Tibial artery (tissue), 4 donors: ENCODE results near the gene RASL11B.

Source experiments
- DNase-seq, 2 donors: peaks; one replicate each; pipeline ENCODE4 v3.0.0-alpha.2; 2019
- H3K27ac ChIP-seq, 2 donors: fragments of 200-600 bp; sonication (generic) in 1 of 2; 1 replicate in 1 of 2; 2 replicates in 1 of 2; pipeline ENCODE4 v1.5.1; 2018 to 2019; ENCODE audit warnings: mild to moderate bottlenecking in 1 of 2
- H3K27me3 ChIP-seq, 2 donors: fragments of 200-600 bp; sonication (generic) in 1 of 2; one replicate each; pipeline versions ENCODE4 v1.5.1 to v1.6.0; 2016 to 2019
- H3K36me3 ChIP-seq, 3 donors: fragments of 200-600 bp; sonication (generic) in 2 of 3; one replicate each; pipeline ENCODE4 v1.5.1; 2016 to 2019; ENCODE audit warnings: mild to moderate bottlenecking in 2 of 3
- H3K4me1 ChIP-seq, 4 donors: fragments of 200-600 bp; sonication (generic) in 2 of 4; 1 replicate in 3 of 4; 2 replicates in 1 of 4; pipeline ENCODE4 v1.5.1; 2016 to 2019
- H3K4me3 ChIP-seq, 2 donors: fragments of 200-600 bp; sonication (generic) in 1 of 2; 1 replicate in 1 of 2; 2 replicates in 1 of 2; pipeline ENCODE4 v1.5.1; 2018 to 2019; ENCODE audit warnings: mild to moderate bottlenecking in 2 of 2
- H3K9me3 ChIP-seq, 3 donors: fragments of 200-600 bp; sonication (generic) in 1 of 3; one replicate each; pipeline ENCODE4 v1.5.1; 2016 to 2019
- CTCF ChIP-seq, 2 experiments: fragments of 200-600 bp in 1 of 2; fragments of 450-650 bp in 1 of 2; IDR thresholded peaks; one replicate each; pipeline ENCODE4 v1.5.1; 2017 to 2019; ENCODE audit warnings: antibody characterized with exemption in 2 of 2, mild to moderate bottlenecking in 1 of 2, moderate library complexity in 1 of 2
- intact Hi-C: fragments of 100-400 bp; cut with DNase I; formaldehyde crosslinking; loops from one replicate; pipeline ENCODE4 v1.15.0; 2023; ENCODE audit warnings: low total_unique reads

The RASL11B gene

GRCh38 chr4:52880994-52881393 is 18.9 kb downstream of the RASL11B start:
- DNase-seq = no peak
- Histone ChIP-seq H3K27me3 (no peaks in the 10 kb centered on the region), H3K9me3 (no peaks in the 10 kb centered on the region), H3K27ac (no peak overlapping the region), H3K4me3 (no peak overlapping the region), H3K36me3 (peaks cover 0 to 15% (median 0%) of the 10 kb centered on the region in 3 donors), H3K4me1 (no peaks in the 10 kb centered on the region)
- intact Hi-C loops = no loop called here
- no peak for TF ChIP-seq CTCF (IDR thresholded peaks at IDR 0.05)

GRCh38 chr4:52883183-52883621 is 21.1 kb downstream of the RASL11B start:
- H3K9me3 ChIP-seq = no peaks in the 10 kb centered on the region
- no peak overlapping the region for H3K4me3 ChIP-seq
- H3K27ac ChIP-seq = no peak overlapping the region
- DNase-seq = no peak
- H3K36me3 ChIP-seq = peaks cover 0 to 17% (median 0%) of the 10 kb centered on the region in 3 donors
- no peak for TF ChIP-seq CTCF (IDR thresholded peaks at IDR 0.05)
- no peaks in the 10 kb centered on the region for H3K4me1 ChIP-seq
- H3K27me3 ChIP-seq = no peaks in the 10 kb centered on the region
- intact Hi-C loops = no loop called here

GRCh38 chr4:52883707-52884669 is 21.9 kb downstream of the RASL11B start:
- intact Hi-C loops = no loop called here
- Histone ChIP-seq H3K36me3 (peaks cover 0 to 17% (median 0%) of the 10 kb centered on the region in 3 donors), H3K27ac (no peak overlapping the region), H3K4me1 (no peaks in the 10 kb centered on the region), H3K4me3 (no peak overlapping the region), H3K27me3 (no peaks in the 10 kb centered on the region), H3K9me3 (no peaks in the 10 kb centered on the region)
- no peak for TF ChIP-seq CTCF (IDR thresholded peaks at IDR 0.05)
- no peak for DNase-seq

- Histone ChIP-seq H3K36me3 (peaks cover 0 to 17% (median 0%) of the 10 kb centered on the region in 3 donors), H3K27ac (no peak overlapping the region), H3K4me3 (no peak overlapping the region), H3K4me1 (no peaks in the 10 kb centered on the region), H3K27me3 (no peaks in the 10 kb centered on the region), H3K9me3 (no peaks in the 10 kb centered on the region)
- intact Hi-C loops = no loop called here
- DNase-seq = no peak
- no peak for TF ChIP-seq CTCF (IDR thresholded peaks at IDR 0.05)
Measured at GRCh38 chr4:52884994-52885393, 22.9 kb downstream of the RASL11B start.

GRCh38 chr4:52889354-52889753 is 27.2 kb downstream of the RASL11B start:
- Histone ChIP-seq H3K4me3 (no peak overlapping the region), H3K27ac (no peak overlapping the region), H3K36me3 (peaks cover 0 to 16% (median 0%) of the 10 kb centered on the region in 3 donors), H3K9me3 (no peaks in the 10 kb centered on the region), H3K27me3 (no peaks in the 10 kb centered on the region), H3K4me1 (no peaks in the 10 kb centered on the region)
- intact Hi-C loops = no loop called here
- DNase-seq = no peak
- TF ChIP-seq CTCF (IDR thresholded peaks at IDR 0.05) = no peak
